DMS79 (cell line): ENCODE results near the gene PARD6G.

Experiments used
- DNase-seq: peaks from one replicate; lab custom pipeline; 2025; lab: John Stamatoyannopoulos, UW

Gene PARD6G

DNA sequence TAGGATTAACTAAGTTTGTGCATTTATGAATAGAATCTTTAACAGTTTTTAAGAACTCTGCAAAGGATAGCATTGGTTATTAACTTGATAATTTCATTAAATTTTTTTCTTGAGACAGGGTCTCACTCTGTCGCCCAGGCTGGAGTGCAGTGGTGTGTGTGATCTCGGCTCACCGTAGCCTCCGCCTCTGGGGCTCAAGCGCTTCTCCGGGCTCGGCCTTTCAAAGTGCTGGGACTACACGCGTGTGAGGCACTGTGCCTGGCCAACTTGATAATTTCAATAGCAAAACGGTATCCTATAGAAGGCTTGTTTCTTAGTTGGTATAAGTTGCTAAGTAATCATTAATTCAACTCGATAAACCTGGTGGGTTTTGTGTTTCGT is 100.3 kb downstream of the PARD6G start:
- no peak for DNase-seq

DNA sequence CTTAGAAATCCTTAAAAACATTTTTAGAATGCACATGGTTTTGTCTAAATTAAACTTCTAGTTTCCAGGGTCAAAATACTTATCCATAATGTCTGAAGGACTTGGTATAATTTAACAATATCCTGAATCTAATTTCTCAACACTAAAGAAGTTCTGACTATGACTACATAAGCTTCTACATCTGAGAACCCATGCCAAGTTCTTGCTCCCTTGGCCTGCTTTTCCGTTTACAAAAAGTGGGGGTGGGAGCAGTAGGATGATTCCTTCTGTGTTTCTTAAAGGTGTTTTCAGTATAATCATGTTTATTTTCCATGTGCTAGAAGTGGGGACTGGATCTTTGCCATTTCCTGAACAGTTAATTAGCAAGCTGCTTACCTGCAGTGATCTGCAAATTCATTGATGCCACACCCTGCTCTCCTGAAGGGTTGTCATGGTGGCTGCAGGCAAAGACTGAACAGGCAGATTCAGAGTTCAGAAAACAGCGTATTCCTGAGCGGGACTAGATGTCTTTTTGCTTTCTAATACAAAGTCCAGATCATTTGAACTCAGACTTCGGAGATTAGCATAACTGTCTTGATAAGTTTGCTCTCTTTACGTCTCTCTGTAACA is 102.0 kb downstream of the PARD6G start:
- DNase-seq, result no peak

DNA sequence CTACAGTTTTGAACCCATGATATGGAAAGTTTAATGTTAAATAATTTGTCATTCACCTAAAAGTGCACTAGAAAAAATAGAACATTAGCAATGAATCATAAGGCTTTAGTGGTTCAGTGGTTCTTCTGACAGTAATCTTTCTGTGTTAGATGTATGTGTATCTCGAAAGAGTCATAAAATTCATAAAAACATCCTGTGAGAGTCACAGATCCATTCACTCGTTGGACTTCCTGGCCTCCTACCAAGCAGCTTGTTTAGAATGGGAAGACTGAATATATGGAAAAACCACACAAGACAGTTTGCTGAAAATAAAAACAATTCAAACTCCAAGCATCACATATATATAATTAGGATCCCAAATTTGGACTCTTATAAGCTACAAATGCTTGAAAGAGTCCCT is 103.4 kb downstream of the PARD6G start:
- no peak for DNase-seq

DNA sequence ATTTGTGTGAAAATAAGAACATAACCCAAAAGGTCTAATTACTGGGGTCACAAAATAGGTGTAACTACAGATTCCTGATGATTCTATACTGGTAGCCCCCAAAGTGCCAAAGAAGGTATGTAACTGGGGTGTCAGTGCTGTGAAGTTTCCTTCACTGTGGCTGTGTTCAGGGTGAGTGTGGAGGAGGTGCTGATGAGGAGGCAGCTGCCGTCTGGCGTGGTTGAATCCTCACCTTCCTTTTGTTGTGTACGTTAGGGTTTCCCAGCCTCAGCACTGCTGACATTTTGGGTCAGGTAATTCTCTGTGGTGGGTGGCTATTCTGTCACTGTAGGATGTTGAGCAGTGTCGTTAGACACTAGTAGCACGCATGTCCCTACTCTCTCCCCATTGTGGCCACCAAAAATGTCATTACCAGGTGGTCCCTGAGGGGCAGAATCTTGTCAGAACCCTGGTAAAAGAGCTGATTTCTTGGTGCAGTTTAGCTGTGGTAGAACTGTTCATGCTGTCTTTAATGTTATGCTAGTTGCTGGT is 106.8 kb downstream of the PARD6G start:
- DNase-seq, result no peak

GRCh38 chr18:80137976-80138375 is 109.3 kb downstream of the PARD6G start:
- DNase-seq, result no peak

GRCh38 chr18:80137137-80137536 is 110.2 kb downstream of the PARD6G start:
- DNase-seq, result no peak

- DNase-seq, result no peak
Observed at GRCh38 chr18:80136679-80137078, 110.6 kb downstream of the PARD6G start.

DNA sequence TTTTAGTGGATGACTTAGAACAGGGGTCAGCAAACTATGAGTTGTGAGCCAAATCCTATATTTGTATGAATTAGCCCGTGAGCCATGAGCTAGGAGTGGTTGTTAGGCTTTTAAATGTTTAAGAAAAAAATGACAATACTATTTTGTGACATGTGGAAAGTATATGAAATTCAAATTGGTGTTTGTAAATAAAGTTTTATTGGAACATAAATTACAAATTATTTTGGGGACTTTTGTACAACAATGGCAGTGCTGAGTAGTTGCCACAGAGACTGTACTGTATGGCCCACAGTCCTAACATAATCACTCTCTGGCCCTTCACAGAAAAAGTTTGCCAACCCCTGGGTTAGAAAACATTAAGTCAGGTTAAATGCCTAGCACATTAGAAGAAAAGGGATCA is 112.2 kb downstream of the PARD6G start:
- no peak for DNase-seq

DNA sequence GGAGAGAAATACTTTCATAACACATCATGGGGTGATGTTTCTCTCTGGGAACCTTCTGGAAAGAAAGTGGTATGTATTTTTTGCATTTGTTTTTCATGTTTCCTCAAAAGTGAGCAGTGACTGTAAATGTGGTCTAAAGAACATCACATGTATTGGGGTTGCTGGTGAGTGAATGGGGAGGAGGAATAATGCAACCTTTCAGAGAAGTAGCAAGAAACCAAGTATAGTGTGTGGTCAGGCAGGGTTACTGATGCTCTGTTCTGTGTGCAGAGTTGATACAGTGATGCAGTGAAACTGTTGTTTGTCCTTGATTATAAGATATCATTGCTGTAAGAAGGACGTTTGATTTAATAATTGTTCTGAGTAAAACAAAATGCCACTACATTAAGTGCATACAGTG is 114.2 kb downstream of the PARD6G start:
- no peak for DNase-seq

DNA sequence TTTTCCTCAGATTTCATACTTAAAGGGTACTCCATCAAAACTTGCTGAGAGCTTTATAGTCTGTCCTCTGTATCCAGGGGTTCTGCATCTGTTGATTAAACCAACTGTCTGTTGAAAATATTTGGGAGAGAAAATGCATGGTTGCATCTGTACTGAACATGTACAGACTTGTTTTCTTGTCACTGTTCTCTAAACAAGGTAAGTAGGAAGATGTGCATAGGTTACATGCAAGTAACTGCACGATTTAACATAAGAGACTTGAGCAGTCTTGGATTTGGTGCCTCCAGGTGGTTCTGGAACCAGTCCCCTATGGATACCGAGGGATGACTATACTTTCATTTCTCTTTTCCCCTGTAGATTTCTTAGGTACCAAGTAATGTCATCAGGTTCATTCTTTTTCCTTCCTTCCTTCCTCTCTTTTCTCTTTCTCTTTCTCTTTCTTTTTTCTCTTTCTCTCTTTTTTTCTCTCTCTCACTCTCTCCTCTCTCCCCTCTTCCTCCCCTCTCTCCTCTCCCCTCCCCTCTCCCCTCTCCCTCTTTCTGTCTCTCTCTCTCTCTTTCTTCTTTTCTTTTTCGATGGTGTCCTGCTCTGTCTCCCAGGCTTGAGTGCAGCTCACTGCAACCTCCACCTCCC is 115.0 kb downstream of the PARD6G start:
- DNase-seq, result no peak

GRCh38 chr18:80130555-80130954 is 116.8 kb downstream of the PARD6G start:
- DNase-seq, result no peak

GRCh38 chr18:80129672-80130367 is 117.5 kb downstream of the PARD6G start:
- no peak for DNase-seq

- DNase-seq, result no peak
Observed at GRCh38 chr18:80127635-80128034, 119.7 kb downstream of the PARD6G start.

DNA sequence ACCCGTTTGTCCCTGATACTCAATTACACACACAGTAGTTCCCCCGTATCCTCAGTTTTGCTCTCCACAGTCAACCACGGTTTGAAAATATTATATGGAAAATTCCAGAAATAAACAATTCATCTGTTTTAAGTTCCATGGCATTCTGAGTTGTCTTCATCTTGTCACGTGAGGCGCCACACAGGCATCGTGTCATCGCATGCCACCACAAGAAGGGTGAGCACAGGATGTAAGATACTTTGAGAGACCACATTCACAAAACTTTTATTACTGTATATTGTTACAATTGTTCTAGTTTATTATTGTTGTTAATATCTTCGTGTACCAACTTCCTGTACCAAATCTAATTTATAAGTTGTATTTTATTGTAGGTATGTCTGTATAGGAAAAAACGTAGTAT is 120.5 kb downstream of the PARD6G start:
- no peak for DNase-seq

GRCh38 chr18:80124131-80124530 is 123.2 kb downstream of the PARD6G start:
- DNase-seq, result no peak

DNA sequence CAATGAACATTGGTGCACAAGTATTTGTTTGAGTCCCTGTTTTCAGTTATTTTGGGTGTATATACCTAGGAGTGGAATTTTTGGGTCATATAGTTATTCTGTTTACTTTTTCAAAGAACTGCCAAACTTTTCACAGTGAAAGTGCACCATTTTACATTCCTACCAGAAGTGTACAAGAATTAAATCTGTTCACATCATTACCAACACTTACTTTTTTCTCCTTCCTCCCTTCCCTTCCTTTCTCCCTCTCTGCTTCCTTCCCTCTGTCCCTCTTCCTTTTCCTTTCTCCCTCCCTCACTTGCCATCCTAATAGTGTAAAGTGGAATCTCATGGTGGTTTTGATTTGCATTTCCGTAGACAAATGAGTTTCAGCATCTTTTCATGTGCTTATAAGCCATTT is 126.4 kb downstream of the PARD6G start:
- no peak for DNase-seq

GRCh38 chr18:80119111-80119510 is 128.2 kb downstream of the PARD6G start:
- peak; percentile 11 for DNase-seq

GRCh38 chr18:80115035-80115434 is 132.3 kb downstream of the PARD6G start:
- DNase-seq, result no peak

- DNase-seq, result no peak
Observed at GRCh38 chr18:80112624-80113248, 134.6 kb downstream of the PARD6G start.

DNA sequence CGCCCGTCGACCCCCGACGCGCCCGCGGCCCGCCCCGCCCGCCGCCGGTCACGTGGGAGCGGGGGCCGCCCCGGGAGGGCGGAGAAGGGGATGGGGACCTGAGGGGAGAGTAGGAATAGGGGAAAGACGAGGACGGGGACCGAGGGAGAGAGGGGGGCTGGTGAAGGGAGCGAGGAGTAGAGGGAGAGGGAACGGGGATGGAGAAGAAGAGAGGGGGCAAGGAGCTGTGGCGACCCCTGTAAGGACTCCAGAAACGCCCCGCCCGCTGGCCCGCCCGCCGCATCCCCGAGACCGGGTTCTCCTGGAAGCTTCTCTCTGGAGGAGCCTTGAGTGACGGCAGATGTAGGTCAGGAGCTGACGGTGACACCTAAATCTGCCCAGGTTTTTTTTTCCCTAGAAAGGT is 137.6 kb downstream of the PARD6G start:
- peak; percentile 24 for DNase-seq

- peak; percentile 58 for DNase-seq
Observed at GRCh38 chr18:80108739-80109675, 138.3 kb downstream of the PARD6G start, which contains the start of gene ADNP2. TSS of gene ADNP2 (plus strand) at chr18:80109262. CDS start at chr18:80117543, 8,281 bp downstream.

- no peak for DNase-seq
Observed at GRCh38 chr18:80108121-80108536, 139.2 kb downstream of the PARD6G start.
